ENCODE measurements around the gene RNF150.

The RNF150 gene

DNA sequence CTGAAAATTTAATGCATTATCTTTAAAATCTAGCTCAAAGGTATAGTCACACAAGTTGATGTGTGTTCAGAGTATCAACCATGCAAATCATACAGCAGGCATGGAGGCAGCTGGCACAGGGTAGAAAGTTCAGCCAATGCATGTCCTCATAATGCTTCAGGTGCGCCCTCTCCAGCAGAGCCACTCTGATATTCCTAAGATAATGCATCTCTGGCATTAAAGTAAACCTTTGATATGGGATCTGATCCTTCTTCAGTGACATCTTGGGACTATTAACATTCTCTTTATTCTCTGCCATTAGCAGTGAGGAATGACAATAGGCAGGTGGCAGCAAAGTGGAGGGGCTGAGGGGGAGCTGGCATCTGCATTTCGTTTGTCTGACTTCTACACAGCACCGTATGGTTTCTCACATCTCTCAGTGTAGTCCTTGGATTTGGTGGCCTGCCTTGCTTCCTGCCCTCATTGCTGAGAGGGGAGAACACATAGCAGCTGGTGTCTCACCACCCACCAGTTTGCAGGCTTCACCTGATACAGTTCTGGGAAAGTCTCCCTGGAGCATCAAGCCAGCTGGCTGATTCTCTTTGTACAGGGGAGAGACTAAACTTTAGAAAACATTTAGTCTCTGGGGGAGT lies 208.4 kb downstream of the RNF150 start:
- Histone ChIP-seq H3K9me3 (no peaks in the 10 kb centered on the region), H3K4me1 (ENCODE audit: control insufficient read depth in 1 of 2, insufficient read depth in 1 of 2, low read depth in 1 of 2, low read length in 1 of 2) (no peaks in the 10 kb centered on the region), H3K27me3 (no peaks in the 10 kb centered on the region), H3K27ac (no peak overlapping the region), H3K36me3 (no peaks in the 10 kb centered on the region), H3K4me3 (ENCODE audit: low read depth in 1 of 2, low read length in 1 of 2) (no peak overlapping the region)
- TF ChIP-seq, protein P1, sequence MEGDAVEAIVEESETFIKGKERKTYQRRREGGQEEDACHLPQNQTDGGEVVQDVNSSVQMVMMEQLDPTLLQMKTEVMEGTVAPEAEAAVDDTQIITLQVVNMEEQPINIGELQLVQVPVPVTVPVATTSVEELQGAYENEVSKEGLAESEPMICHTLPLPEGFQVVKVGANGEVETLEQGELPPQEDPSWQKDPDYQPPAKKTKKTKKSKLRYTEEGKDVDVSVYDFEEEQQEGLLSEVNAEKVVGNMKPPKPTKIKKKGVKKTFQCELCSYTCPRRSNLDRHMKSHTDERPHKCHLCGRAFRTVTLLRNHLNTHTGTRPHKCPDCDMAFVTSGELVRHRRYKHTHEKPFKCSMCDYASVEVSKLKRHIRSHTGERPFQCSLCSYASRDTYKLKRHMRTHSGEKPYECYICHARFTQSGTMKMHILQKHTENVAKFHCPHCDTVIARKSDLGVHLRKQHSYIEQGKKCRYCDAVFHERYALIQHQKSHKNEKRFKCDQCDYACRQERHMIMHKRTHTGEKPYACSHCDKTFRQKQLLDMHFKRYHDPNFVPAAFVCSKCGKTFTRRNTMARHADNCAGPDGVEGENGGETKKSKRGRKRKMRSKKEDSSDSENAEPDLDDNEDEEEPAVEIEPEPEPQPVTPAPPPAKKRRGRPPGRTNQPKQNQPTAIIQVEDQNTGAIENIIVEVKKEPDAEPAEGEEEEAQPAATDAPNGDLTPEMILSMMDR (IDR thresholded peaks at IDR 0.05): no peak

DNA sequence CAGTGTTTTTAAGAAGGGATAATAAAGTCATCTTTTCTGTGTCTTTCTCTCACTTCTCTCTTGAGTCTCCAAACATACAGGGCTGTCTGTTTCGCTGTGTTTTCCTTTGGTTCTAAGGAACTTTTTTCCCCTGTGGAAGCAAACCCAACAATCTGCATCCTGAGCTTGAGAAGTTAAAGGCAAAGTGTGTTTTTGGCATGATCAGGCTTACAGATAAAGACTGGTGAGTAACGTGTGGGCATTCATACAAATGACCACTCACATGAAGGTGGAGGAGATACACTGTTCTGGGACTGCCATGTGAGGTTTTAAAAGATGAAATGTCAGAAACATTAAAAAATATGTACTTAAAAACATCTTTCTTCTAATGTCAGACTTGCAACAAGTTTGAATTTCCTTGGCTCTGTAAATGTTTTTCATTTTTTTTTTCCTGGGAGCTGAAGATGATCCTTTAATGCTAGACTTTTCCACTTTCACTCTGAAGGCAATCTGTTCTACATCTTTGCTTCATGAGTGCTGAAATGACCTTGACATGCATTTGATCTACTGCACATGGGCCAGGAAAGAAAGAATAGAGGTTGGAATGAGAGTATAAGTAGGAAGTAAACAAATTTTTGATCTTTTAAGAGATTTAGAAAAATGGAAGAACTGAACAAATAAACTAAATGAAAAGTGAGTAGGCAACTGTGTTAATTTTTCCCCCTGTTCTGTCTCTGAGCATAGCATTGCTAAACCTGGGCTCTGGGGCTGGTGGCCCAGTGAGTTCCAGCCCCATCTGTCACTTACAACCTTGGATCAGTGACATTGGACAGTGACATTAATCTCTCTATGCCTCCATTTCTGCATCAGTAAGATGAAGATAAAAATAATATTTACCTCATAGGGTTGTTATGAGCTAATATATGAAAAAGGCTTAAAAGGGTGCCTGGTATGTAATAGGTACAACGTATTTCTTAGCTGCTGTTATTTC lies 226.0 kb downstream of the RNF150 start:
- H3K4me1 ChIP-seq (ENCODE audit: control insufficient read depth in 1 of 2, insufficient read depth in 1 of 2, low read depth in 1 of 2, low read length in 1 of 2): no peaks in the 10 kb centered on the region
- no peaks in the 10 kb centered on the region for H3K36me3 ChIP-seq
- TF ChIP-seq, protein P1 (IDR thresholded peaks at IDR 0.05): no peak
- no peaks in the 10 kb centered on the region for H3K9me3 ChIP-seq
- no peak overlapping the region for H3K4me3 ChIP-seq (ENCODE audit: low read depth in 1 of 2, low read length in 1 of 2)
- no peaks in the 10 kb centered on the region for H3K27me3 ChIP-seq
- H3K27ac ChIP-seq: no peak overlapping the region

- no peaks in the 10 kb centered on the region for H3K4me1 ChIP-seq (ENCODE audit: control insufficient read depth in 1 of 2, insufficient read depth in 1 of 2, low read depth in 1 of 2, low read length in 1 of 2)
- H3K9me3 ChIP-seq: no peaks in the 10 kb centered on the region
- H3K4me3 ChIP-seq (ENCODE audit: low read depth in 1 of 2, low read length in 1 of 2): no peak overlapping the region
- no peak overlapping the region for H3K27ac ChIP-seq
- no peaks in the 10 kb centered on the region for H3K36me3 ChIP-seq
- TF ChIP-seq, protein P1 (IDR thresholded peaks at IDR 0.05): no peak
- no peaks in the 10 kb centered on the region for H3K27me3 ChIP-seq
Observed at GRCh38 chr4:140904904-140905303, 228.4 kb downstream of the RNF150 start.

GRCh38 chr4:140903522-140904475 lies 229.5 kb downstream of the RNF150 start:
- Histone ChIP-seq H3K27ac (no peak overlapping the region), H3K27me3 (no peaks in the 10 kb centered on the region), H3K36me3 (no peaks in the 10 kb centered on the region), H3K9me3 (no peaks in the 10 kb centered on the region), H3K4me3 (ENCODE audit: low read depth in 1 of 2, low read length in 1 of 2) (no peak overlapping the region), H3K4me1 (ENCODE audit: control insufficient read depth in 1 of 2, insufficient read depth in 1 of 2, low read depth in 1 of 2, low read length in 1 of 2) (no peaks in the 10 kb centered on the region)
- TF ChIP-seq, protein P1 (IDR thresholded peaks at IDR 0.05): no peak

- Histone ChIP-seq H3K27ac (no peak overlapping the region), H3K27me3 (no peaks in the 10 kb centered on the region), H3K36me3 (no peaks in the 10 kb centered on the region), H3K4me3 (ENCODE audit: low read depth in 1 of 2, low read length in 1 of 2) (no peak overlapping the region), H3K4me1 (ENCODE audit: control insufficient read depth in 1 of 2, insufficient read depth in 1 of 2, low read depth in 1 of 2, low read length in 1 of 2) (no peaks in the 10 kb centered on the region), H3K9me3 (no peaks in the 10 kb centered on the region)
- TF ChIP-seq, protein P1 (IDR thresholded peaks at IDR 0.05): no peak
Observed at GRCh38 chr4:140901736-140902336, 231.4 kb downstream of the RNF150 start.
